Esophagus (tissue), 2 donors: Measurements from ENCODE around the gene GALNT6. TPM values are rescaled to one million over a fixed set of nuclear protein-coding genes. Genes with fewer than 3 reads are reported as not detected.
"Not testable (repeated sequence)": the region's sequence is repeated elsewhere in the genome, so short reads cannot be mapped to it uniquely, and the experiment has no call there.

Experiments used
- H3K27ac ChIP-seq, 2 donors: one replicate each; pipeline ENCODE4 v1.5.1; 2013; ENCODE audit warnings: low read depth in 2 of 2, mild to moderate bottlenecking in 2 of 2, inconsistent platforms in 1 of 2, low read length in 1 of 2, moderate library complexity in 1 of 2
- H3K27me3 ChIP-seq, 2 donors: one replicate each; pipeline ENCODE4 v1.6.1; 2013; ENCODE audit warnings: low read length in 2 of 2, control low read depth in 1 of 2, mild to moderate bottlenecking in 1 of 2; ENCODE audit not compliant: insufficient read depth in 2 of 2, control insufficient read depth in 1 of 2
- H3K36me3 ChIP-seq, 2 donors: one replicate each; pipeline ENCODE4 v1.6.1; 2013; ENCODE audit warnings: low read length in 1 of 2; ENCODE audit not compliant: control insufficient read depth in 2 of 2, insufficient read depth in 2 of 2
- H3K4me1 ChIP-seq, 2 donors: one replicate each; pipeline ENCODE4 v1.6.1; 2013; ENCODE audit warnings: low read length in 1 of 2; ENCODE audit not compliant: control insufficient read depth in 2 of 2, insufficient read depth in 2 of 2
- H3K4me3 ChIP-seq, 2 donors: one replicate each; pipeline ENCODE4 v1.5.1; 2013; ENCODE audit warnings: low read length in 2 of 2, mild to moderate bottlenecking in 2 of 2, low read depth in 1 of 2, moderate library complexity in 1 of 2
- H3K9me3 ChIP-seq, 2 donors: one replicate each; pipeline ENCODE4 v1.6.1; 2013; ENCODE audit warnings: mild to moderate bottlenecking in 2 of 2, low read depth in 1 of 2, low read length in 1 of 2, moderate library complexity in 1 of 2; ENCODE audit not compliant: control insufficient read depth in 2 of 2, insufficient read depth in 1 of 2
- WGBS, 2 donors: extraction: QIAGEN DNeasy Blood & Tissue Kit; methylation state at CpG; one replicate each; pipeline ENCODE4 v1.1.7; 2013; 5-methylcytosine and 5-hydroxymethylcytosine counted together
- polyA plus RNA-seq, 2 donors: library from polyadenylated mRNA; stranded (reverse); fragments of 200-250 nt; gene quantifications; one replicate each; pipeline ENCODE4 v1.2.3, GENCODE V29; 2013
- donor health status: healthy with polysubstance abuse.
- donor health status: Bipolar disorder and iron deficiency.

GALNT6 gene
- polyA plus RNA-seq, 2 donors: 0.94 to 1.1 TPM

- Histone ChIP-seq H3K4me1 (peaks cover 4 to 20% of the 10 kb centered on the region in 2 donors), H3K4me3 (peak overlapping the region in 1 of 2 donors; percentile 23), H3K27ac (peak overlapping the region; percentile 61 to 62), H3K27me3 (no peaks in the 10 kb centered on the region), H3K36me3 (no peaks in the 10 kb centered on the region), H3K9me3 (peaks cover 0 to 2% of the 10 kb centered on the region in 2 donors)
- 73 to 74% methylated on average over 5 of the region's 5 CpGs for WGBS, 2 donors
These were observed 68.8 kb downstream of the GALNT6 start for GRCh38 chr12:51322452-51322851.

- H3K27ac ChIP-seq: peak overlapping the region; percentile 61 to 65
- no peak overlapping the region for H3K4me3 ChIP-seq
- WGBS, 2 donors: 75 to 88% methylated on average over 3 of the region's 3 CpGs
- H3K4me1 ChIP-seq: peaks cover 4 to 20% of the 10 kb centered on the region in 2 donors
- H3K36me3 ChIP-seq: no peaks in the 10 kb centered on the region
- peaks cover 0 to 2% of the 10 kb centered on the region in 2 donors for H3K9me3 ChIP-seq
- H3K27me3 ChIP-seq: no peaks in the 10 kb centered on the region
These were observed 69.3 kb downstream of the GALNT6 start for GRCh38 chr12:51321882-51322281.

GRCh38 chr12:51320695-51321320 lies 70.4 kb downstream of the GALNT6 start:
- Histone ChIP-seq H3K27me3 (no peaks in the 10 kb centered on the region), H3K36me3 (no peaks in the 10 kb centered on the region), H3K4me1 (peaks cover 2 to 14% of the 10 kb centered on the region in 2 donors), H3K27ac (peak overlapping the region; percentile 57 to 82), H3K9me3 (peaks cover 0 to 2% of the 10 kb centered on the region in 2 donors), H3K4me3 (no peak overlapping the region)
- 38 to 44% methylated on average over 3 of the region's 3 CpGs for whole genome bisulfite sequencing, 2 donors

DNA sequence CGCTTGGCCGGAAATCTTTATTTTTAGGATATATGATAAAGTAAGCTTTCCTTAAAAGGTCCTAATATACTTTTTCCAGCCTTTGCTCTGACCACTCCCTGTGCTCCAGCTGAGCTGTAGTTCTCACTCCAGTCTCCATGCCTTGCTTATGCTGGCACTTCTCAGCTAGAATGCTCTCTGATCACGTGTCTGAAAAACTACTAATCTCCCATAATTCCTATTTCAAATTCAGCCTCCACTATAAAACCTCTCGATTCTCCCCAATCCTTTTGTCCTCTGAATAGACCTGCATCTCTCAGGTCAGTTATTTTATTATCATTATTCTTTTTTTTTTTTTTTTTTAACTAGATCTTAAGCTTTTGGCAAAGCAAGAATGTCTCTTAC lies 70.9 kb downstream of the GALNT6 start:
- 72 to 77% methylated on average over 4 of the region's 4 CpGs for WGBS, 2 donors
- Histone ChIP-seq H3K9me3 (peaks cover 0 to 2% of the 10 kb centered on the region in 2 donors), H3K4me1 (peaks cover 2 to 14% of the 10 kb centered on the region in 2 donors), H3K27me3 (no peaks in the 10 kb centered on the region), H3K27ac (peak overlapping the region in 1 of 2 donors; percentile 45), H3K4me3 (no peak overlapping the region), H3K36me3 (no peaks in the 10 kb centered on the region)

- H3K27ac ChIP-seq: peak overlapping the region; percentile 69 to 74
- H3K4me3 ChIP-seq: no peak overlapping the region
- H3K27me3 ChIP-seq: no peaks in the 10 kb centered on the region
- H3K36me3 ChIP-seq: no peaks in the 10 kb centered on the region
- peaks cover under 1 to 9% of the 10 kb centered on the region in 2 donors for H3K4me1 ChIP-seq
- WGBS, 2 donors: 39 to 61% methylated on average over 3 of the region's 3 CpGs
- no peaks in the 10 kb centered on the region for H3K9me3 ChIP-seq
These were observed 72.2 kb downstream of the GALNT6 start for GRCh38 chr12:51318846-51319599.

DNA sequence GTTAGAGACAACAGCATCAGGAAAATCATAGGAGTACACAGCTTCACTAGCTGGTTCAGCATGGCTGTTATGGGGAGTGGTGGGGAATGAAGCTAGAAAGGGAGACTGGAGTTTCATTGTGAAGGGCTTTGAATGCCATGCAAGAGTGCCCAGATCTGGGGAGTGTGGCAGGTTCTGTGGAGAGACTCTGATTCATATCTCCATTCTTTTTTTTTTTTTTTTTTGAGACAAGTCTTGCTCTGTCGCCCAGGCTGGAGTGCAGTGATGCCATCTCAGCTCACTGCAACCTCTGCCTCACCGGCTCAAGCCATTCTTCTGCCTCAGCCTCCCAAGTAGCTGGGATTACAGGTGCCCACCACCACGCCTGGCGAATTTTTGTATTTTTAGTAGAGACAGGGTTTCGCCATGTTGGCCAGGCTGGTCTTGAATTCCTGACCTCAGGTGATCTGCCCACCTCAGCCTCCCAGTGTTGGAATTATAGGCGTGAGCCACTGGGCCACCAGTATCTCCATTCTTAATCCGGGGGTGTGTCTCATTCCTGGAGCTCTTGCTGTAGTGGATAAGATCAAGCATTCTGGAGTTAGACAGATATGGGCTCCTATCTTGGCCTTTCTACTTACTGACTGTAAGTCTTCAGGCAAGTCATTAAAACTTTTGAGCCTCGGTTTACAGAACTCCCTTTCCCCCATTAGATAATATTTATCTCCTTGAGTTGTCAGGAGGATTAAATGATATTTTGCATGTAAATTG lies 73.0 kb downstream of the GALNT6 start:
- H3K36me3 ChIP-seq, H3K4me3 ChIP-seq, H3K27me3 ChIP-seq, H3K4me1 ChIP-seq, H3K9me3 ChIP-seq: not testable (repeated sequence)
- peak overlapping the region; percentile 69 to 86 for H3K27ac ChIP-seq
- WGBS, 2 donors: 81 to 82% methylated on average over 8 of the region's 8 CpGs

GRCh38 chr12:51311389-51311788 lies 79.8 kb downstream of the GALNT6 start:
- WGBS, 2 donors: 96 to 98% methylated on average over 1 of the region's 1 CpG
- Histone ChIP-seq H3K27me3 (no peaks in the 10 kb centered on the region), H3K4me1 (peaks cover 0 to 2% of the 10 kb centered on the region in 2 donors), H3K27ac (no peak overlapping the region), H3K9me3 (no peaks in the 10 kb centered on the region), H3K36me3 (no peaks in the 10 kb centered on the region), H3K4me3 (no peak overlapping the region)

DNA sequence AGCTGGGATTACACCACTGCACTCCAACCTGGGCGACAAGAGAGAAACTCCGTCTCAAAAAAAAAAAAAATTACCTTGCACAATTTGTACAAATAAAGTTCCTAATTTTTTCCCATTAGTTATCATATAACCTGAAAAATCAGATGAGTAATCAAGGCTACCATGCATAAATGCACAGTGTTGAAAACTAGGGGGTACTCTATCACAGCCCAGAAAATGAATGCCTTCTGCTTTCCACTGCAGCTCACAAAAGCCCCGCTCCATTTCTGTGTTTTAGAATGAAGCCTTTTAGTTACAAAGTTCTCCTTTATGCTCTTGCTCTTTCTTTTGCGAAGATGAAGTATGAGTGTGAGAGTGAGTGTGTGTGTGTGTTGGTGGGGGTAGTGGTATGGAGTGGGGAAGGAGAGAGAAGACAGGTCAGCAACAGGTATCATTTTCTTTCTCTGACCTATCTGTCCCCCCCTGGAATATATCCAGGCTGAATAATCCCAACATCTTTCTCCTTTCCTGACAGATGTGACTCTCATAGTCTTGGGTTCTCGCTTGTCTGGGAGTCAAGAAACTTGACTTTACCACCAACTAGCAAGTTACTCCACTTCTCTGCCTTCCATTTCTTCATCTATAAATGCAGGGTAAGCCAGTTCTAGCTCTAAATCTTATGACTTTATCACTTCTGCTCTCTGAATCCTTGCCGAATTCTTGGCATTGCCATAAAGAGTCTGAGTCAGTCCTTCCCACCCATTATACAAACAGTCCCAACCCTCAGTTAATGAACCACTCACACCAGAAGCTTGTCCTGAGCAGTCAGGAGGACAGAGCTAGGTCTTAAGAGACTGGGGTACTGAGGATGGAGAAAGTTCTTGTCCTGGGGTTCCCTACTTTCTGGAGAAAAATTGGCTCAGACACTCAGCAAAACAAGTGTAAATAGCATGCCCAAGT lies 83.3 kb downstream of the GALNT6 start:
- H3K9me3 ChIP-seq: no peaks in the 10 kb centered on the region
- peaks cover 0 to 2% of the 10 kb centered on the region in 2 donors for H3K4me1 ChIP-seq
- H3K4me3 ChIP-seq: no peak overlapping the region
- peak overlapping the region; percentile 79 to 82 for H3K27ac ChIP-seq
- WGBS, 2 donors: 72 to 73% methylated on average over 6 of the region's 6 CpGs
- no peaks in the 10 kb centered on the region for H3K36me3 ChIP-seq
- no peaks in the 10 kb centered on the region for H3K27me3 ChIP-seq

- H3K4me3 ChIP-seq: no peak overlapping the region
- no peak overlapping the region for H3K27ac ChIP-seq
- H3K27me3 ChIP-seq: no peaks in the 10 kb centered on the region
- H3K4me1 ChIP-seq: peaks cover 0 to 2% of the 10 kb centered on the region in 2 donors
- H3K36me3 ChIP-seq: no peaks in the 10 kb centered on the region
- no peaks in the 10 kb centered on the region for H3K9me3 ChIP-seq
- 84 to 89% methylated on average over 5 of the region's 5 CpGs for WGBS, 2 donors
These were observed 84.7 kb downstream of the GALNT6 start for GRCh38 chr12:51306507-51306906.
